ENCODE results near the gene TUB. TPM values are rescaled to one million over a fixed set of nuclear protein-coding genes. Genes with fewer than 3 reads are reported as not detected.

The TUB gene
- total RNA-seq, 1 donor from 2014 or later, result 3.3 TPM

- peak; percentile 70 for TF ChIP-seq CTCF (IDR thresholded peaks at IDR 0.05; ENCODE audit: insufficient read depth, low read length, poor library complexity, severe bottlenecking)
- DNase-seq (ENCODE audit: low read depth), result peak; percentile 16
Observed at GRCh38 chr11:8092587-8093424, 11.8 kb downstream of the TUB start.

GRCh38 chr11:8093931-8094575, 13.0 kb downstream of the TUB start:
- H3K36me3 ChIP-seq (ENCODE audit: control insufficient read depth, insufficient read depth, low read length), result no peaks in the 10 kb centered on the region
- H3K4me3 ChIP-seq (ENCODE audit: low read depth, low read length), result no peak overlapping the region
- no peak for DNase-seq (ENCODE audit: low read depth)
- H3K27me3 ChIP-seq (ENCODE audit: control insufficient read depth, insufficient read depth, low read length), result no peaks in the 10 kb centered on the region
- TF ChIP-seq CTCF (IDR thresholded peaks at IDR 0.05; ENCODE audit: insufficient read depth, low read length, poor library complexity, severe bottlenecking), result no peak

More at GRCh38 chr11:8092587-8093424, 11.8 kb downstream of the TUB start:
- H3K4me3 ChIP-seq (ENCODE audit: low read depth, low read length), result no peak overlapping the region
- no peaks in the 10 kb centered on the region for H3K27me3 ChIP-seq (ENCODE audit: control insufficient read depth, insufficient read depth, low read length)
- no peaks in the 10 kb centered on the region for H3K36me3 ChIP-seq (ENCODE audit: control insufficient read depth, insufficient read depth, low read length)

GRCh38 chr11:8094656-8095055, 13.6 kb downstream of the TUB start:
- Histone ChIP-seq H3K36me3 (ENCODE audit: control insufficient read depth, insufficient read depth, low read length) (no peaks in the 10 kb centered on the region), H3K4me3 (ENCODE audit: low read depth, low read length) (no peak overlapping the region), H3K27me3 (ENCODE audit: control insufficient read depth, insufficient read depth, low read length) (no peaks in the 10 kb centered on the region)
- no peak for TF ChIP-seq CTCF (IDR thresholded peaks at IDR 0.05; ENCODE audit: insufficient read depth, low read length, poor library complexity, severe bottlenecking)
- no peak for DNase-seq (ENCODE audit: low read depth)

GRCh38 chr11:8095371-8095770, 14.4 kb downstream of the TUB start:
- Histone ChIP-seq H3K4me3 (ENCODE audit: low read depth, low read length) (no peak overlapping the region), H3K27me3 (ENCODE audit: control insufficient read depth, insufficient read depth, low read length) (no peaks in the 10 kb centered on the region), H3K36me3 (ENCODE audit: control insufficient read depth, insufficient read depth, low read length) (no peaks in the 10 kb centered on the region)
- DNase-seq (ENCODE audit: low read depth), result no peak
- TF ChIP-seq CTCF (IDR thresholded peaks at IDR 0.05; ENCODE audit: insufficient read depth, low read length, poor library complexity, severe bottlenecking), result no peak

GRCh38 chr11:8095806-8096522, 15.0 kb downstream of the TUB start:
- no peak for TF ChIP-seq CTCF (IDR thresholded peaks at IDR 0.05; ENCODE audit: insufficient read depth, low read length, poor library complexity, severe bottlenecking)
- DNase-seq (ENCODE audit: low read depth), result no peak
- Histone ChIP-seq H3K4me3 (ENCODE audit: low read depth, low read length) (no peak overlapping the region), H3K36me3 (ENCODE audit: control insufficient read depth, insufficient read depth, low read length) (no peaks in the 10 kb centered on the region), H3K27me3 (ENCODE audit: control insufficient read depth, insufficient read depth, low read length) (no peaks in the 10 kb centered on the region)

All from kidney epithelial cell (primary cell).